ENCODE data around the gene YJEFN3.
A peak's percentile ranks its signal among the peaks of the same experiment; 100 is the strongest.

The YJEFN3 gene

GRCh38 chr19:19528721-19529490, at the start of gene YJEFN3:
YJEFN3 (plus strand) TSS chr19:19528911; CDS start chr19:19528933, 22 bp downstream.
- H3K4me3 Mint-ChIP-seq, result no peak within 1 kb of the TSS
- no peak within 1 kb of the TSS for H3K27ac Mint-ChIP-seq
- H3K27me3 Mint-ChIP-seq, result no peaks in the 10 kb centered on the region
- peaks cover 20% of the 10 kb centered on the region for H3K36me3 Mint-ChIP-seq
- peaks cover 32% of the 10 kb centered on the region for H3K4me1 Mint-ChIP-seq
- no peak for ATAC-seq
- no peaks in the 10 kb centered on the region for H3K9me3 Mint-ChIP-seq

- no peak for ATAC-seq
- Mint-ChIP-seq H3K27ac (peak overlapping the region; percentile 69), H3K4me1 (peaks cover 72% of the 10 kb centered on the region), H3K9me3 (no peaks in the 10 kb centered on the region), H3K27me3 (no peaks in the 10 kb centered on the region), H3K4me3 (no peak overlapping the region), H3K36me3 (peaks cover 26% of the 10 kb centered on the region)
Measured at GRCh38 chr19:19480688-19481087, 48.0 kb upstream of the YJEFN3 start.

GRCh38 chr19:19482809-19483596, 45.7 kb upstream of the YJEFN3 start:
- Mint-ChIP-seq H3K4me1 (peaks cover 70% of the 10 kb centered on the region), H3K4me3 (no peak overlapping the region)
- ATAC-seq, result no peak

GRCh38 chr19:19485161-19485997, 43.3 kb upstream of the YJEFN3 start:
- H3K27me3 Mint-ChIP-seq, result no peaks in the 10 kb centered on the region
- peak overlapping the region; percentile 28 for H3K4me3 Mint-ChIP-seq
- H3K9me3 Mint-ChIP-seq, result no peaks in the 10 kb centered on the region
- H3K36me3 Mint-ChIP-seq, result peaks cover 13% of the 10 kb centered on the region
- ATAC-seq, result peak; percentile 86
- peak overlapping the region; percentile 89 for H3K27ac Mint-ChIP-seq
- peaks cover 82% of the 10 kb centered on the region for H3K4me1 Mint-ChIP-seq

More at GRCh38 chr19:19482809-19483596, 45.7 kb upstream of the YJEFN3 start:
- H3K9me3 Mint-ChIP-seq, result no peaks in the 10 kb centered on the region
- H3K27me3 Mint-ChIP-seq, result no peaks in the 10 kb centered on the region
- H3K36me3 Mint-ChIP-seq, result peaks cover 18% of the 10 kb centered on the region
- H3K27ac Mint-ChIP-seq, result peak overlapping the region; percentile 69

- peaks cover 81% of the 10 kb centered on the region for H3K4me1 Mint-ChIP-seq
- no peak for ATAC-seq
- no peaks in the 10 kb centered on the region for H3K27me3 Mint-ChIP-seq
- H3K36me3 Mint-ChIP-seq, result peaks cover 13% of the 10 kb centered on the region
- no peak overlapping the region for H3K4me3 Mint-ChIP-seq
- peak overlapping the region; percentile 89 for H3K27ac Mint-ChIP-seq
- no peaks in the 10 kb centered on the region for H3K9me3 Mint-ChIP-seq
Measured at GRCh38 chr19:19485998-19486290, 42.8 kb upstream of the YJEFN3 start.

GRCh38 chr19:19486343-19487076, 42.2 kb upstream of the YJEFN3 start:
- H3K27ac Mint-ChIP-seq, result peak overlapping the region; percentile 89
- peaks cover 13% of the 10 kb centered on the region for H3K36me3 Mint-ChIP-seq
- H3K4me1 Mint-ChIP-seq, result peaks cover 77% of the 10 kb centered on the region
- ATAC-seq, result no peak
- H3K27me3 Mint-ChIP-seq, result no peaks in the 10 kb centered on the region
- H3K9me3 Mint-ChIP-seq, result no peaks in the 10 kb centered on the region
- H3K4me3 Mint-ChIP-seq, result no peak overlapping the region

- H3K27ac Mint-ChIP-seq, result peak overlapping the region; percentile 89
- ATAC-seq, result no peak
- H3K4me1 Mint-ChIP-seq, result peaks cover 75% of the 10 kb centered on the region
- H3K27me3 Mint-ChIP-seq, result no peaks in the 10 kb centered on the region
- no peaks in the 10 kb centered on the region for H3K9me3 Mint-ChIP-seq
- H3K36me3 Mint-ChIP-seq, result peaks cover 19% of the 10 kb centered on the region
- no peak overlapping the region for H3K4me3 Mint-ChIP-seq
Measured at GRCh38 chr19:19487077-19487949, 41.4 kb upstream of the YJEFN3 start.

GRCh38 chr19:19487950-19488874, 40.5 kb upstream of the YJEFN3 start:
- no peak for ATAC-seq
- no peaks in the 10 kb centered on the region for H3K27me3 Mint-ChIP-seq
- H3K27ac Mint-ChIP-seq, result peak overlapping the region; percentile 89
- H3K36me3 Mint-ChIP-seq, result peaks cover 13% of the 10 kb centered on the region
- H3K9me3 Mint-ChIP-seq, result no peaks in the 10 kb centered on the region
- H3K4me3 Mint-ChIP-seq, result no peak overlapping the region
- H3K4me1 Mint-ChIP-seq, result peaks cover 66% of the 10 kb centered on the region

- ATAC-seq, result peak; percentile 81
- Mint-ChIP-seq H3K9me3 (no peaks in the 10 kb centered on the region), H3K4me3 (peak overlapping the region; percentile 34), H3K4me1 (peaks cover 62% of the 10 kb centered on the region), H3K27ac (peak overlapping the region; percentile 89), H3K27me3 (no peaks in the 10 kb centered on the region), H3K36me3 (peaks cover 15% of the 10 kb centered on the region)
Measured at GRCh38 chr19:19488875-19489690, 39.6 kb upstream of the YJEFN3 start.

- peak; percentile 1 for ATAC-seq
- Mint-ChIP-seq H3K4me1 (peaks cover 55% of the 10 kb centered on the region), H3K4me3 (no peak overlapping the region), H3K36me3 (peaks cover 23% of the 10 kb centered on the region), H3K27ac (peak overlapping the region; percentile 89), H3K27me3 (no peaks in the 10 kb centered on the region), H3K9me3 (no peaks in the 10 kb centered on the region)
Measured at GRCh38 chr19:19489804-19490204, 38.9 kb upstream of the YJEFN3 start.

- Mint-ChIP-seq H3K27ac (peak overlapping the region; percentile 89), H3K9me3 (no peaks in the 10 kb centered on the region), H3K27me3 (no peaks in the 10 kb centered on the region), H3K36me3 (peaks cover 26% of the 10 kb centered on the region), H3K4me3 (no peak overlapping the region), H3K4me1 (peaks cover 49% of the 10 kb centered on the region)
- ATAC-seq, result peak; percentile 65
Measured at GRCh38 chr19:19490214-19490968, 38.3 kb upstream of the YJEFN3 start.
